Posterior cingulate gyrus (tissue), 11 donors: ENCODE measurements around the gene MAP3K7CL.
"Not testable (repeated sequence)": the region's sequence is repeated elsewhere in the genome, so short reads cannot be mapped to it uniquely, and the experiment has no call there.

Experiments
- DNase-seq, 10 donors: peaks; one replicate each; pipeline versions ENCODE4 v3.0.0 to v3.0.0-alpha.2; 2020 to 2021; ENCODE audit warnings: mixed read lengths in 3 of 10
- intact Hi-C: fragments of 100-400 bp; cut with DNase I; formaldehyde crosslinking; loops from one replicate; pipeline ENCODE4 v1.15.1; 2023

The MAP3K7CL gene

DNA sequence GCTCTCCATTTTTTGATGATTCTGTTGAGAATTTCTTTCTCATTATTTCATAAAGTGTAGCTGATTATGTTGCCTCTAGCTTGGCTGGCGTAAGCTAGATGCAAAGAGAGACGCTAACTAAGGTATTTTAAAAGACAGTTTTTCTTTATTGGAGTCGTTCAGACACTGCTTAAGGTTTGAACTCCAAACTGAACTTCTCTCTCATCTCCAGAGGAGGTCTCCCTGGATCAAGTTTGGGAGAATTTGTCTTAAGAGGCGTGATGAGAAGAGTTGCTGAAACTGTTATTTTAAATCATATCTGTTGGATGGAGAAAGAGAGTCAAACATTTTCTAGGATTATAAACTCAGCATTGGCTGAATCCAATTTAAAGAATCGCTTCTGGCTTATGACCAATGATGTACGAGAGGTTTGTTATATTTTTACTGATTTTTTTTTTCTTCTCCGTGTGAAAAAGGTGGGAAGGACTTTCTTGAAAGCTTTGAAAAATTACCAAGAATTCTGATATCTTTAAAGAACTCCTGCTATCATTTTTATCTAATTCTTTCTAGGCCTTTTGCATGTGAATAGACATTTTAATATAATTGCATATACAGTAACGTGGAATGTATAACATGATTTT, 34.0 kb downstream of the MAP3K7CL start:
- DNase-seq, result no peak
- intact Hi-C loops, result loop anchor here (5.0 kb wide), 2 partner anchors 183 to 208 kb away; no protein-coding TSS in a partner anchor

DNA sequence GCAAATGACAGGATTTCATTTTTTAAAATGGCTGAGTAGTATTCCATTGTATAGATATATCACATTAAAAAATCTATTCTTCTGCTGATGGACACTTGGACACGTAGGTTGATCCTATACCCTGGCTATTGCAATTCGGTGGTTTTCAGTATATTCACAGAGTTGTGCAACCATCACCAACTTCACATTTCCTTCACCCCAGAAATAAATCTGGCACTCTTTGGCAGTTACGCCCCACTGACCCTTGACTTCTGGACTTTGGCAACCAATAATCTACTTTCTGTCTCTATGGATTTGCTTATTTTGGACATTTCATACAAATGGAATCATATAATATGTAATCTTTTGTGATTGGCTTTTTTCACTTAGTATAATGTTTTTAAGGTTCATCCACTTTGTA, 35.9 kb downstream of the MAP3K7CL start:
- no peak for DNase-seq

DNA sequence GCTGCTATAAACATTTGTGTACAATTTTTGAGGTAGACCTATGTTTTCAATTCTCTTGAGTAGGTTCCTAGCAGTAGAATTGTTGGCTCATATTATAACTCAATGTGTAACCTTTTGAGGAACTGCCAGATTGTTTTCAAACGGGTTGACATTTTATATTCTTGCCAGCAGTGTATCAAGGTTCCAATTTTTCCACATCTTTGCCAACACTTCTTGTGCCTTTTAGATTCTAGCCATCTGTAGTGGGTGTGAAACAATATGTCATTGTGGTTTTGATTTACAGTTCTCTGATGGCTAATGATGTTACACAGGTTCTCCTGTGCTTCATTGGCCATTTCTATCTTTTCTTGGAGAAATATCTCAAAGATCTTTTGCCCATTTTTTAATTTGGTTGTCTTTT, 36.4 kb downstream of the MAP3K7CL start:
- intact Hi-C loops, result no loop called here

More for the DNA sequence above, 35.9 kb downstream of the MAP3K7CL start:
- intact Hi-C loops, result no loop called here

DNA sequence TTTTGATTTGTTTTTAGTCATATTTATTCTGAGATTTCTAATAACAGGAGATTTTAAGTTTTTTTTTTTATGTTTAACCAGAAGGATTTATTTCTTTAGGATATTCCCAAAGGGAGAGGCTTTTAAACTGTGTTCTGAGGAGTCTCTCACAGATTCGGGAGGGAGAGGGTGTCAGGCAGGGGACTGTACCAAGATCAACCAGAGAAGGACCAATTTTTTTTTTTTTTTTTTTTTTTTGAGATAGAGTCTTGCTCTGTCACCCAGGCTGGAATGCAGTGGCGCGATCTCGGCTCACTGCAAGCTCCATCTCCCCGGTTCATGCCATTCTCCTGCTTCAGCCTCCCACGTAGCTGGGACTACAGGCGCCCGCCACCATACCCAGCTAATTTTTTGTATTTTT, 37.0 kb downstream of the MAP3K7CL start:
- intact Hi-C loops, DNase-seq: not testable (repeated sequence)

More for the DNA sequence above, 36.4 kb downstream of the MAP3K7CL start:
- DNase-seq, result no peak

DNA sequence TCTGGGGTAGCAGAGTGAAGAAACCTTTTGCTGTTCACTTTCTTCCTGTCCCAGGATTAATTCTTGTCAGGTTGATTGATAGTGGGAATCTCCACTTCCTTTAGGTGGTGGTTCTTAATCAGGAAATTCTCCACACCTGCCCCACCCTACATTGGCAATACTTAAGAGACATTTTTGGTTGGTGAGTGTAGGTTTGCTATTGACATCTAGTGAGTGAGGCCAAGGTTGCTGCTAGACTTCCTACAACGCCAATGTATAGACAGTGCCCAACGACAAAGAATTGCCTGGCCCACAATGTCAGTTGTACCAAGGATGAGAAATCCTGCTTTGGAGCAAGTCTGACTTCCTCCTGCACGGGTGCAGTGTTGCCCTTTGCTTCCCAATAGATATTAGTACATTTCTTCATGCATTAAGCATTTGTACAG, 38.5 kb downstream of the MAP3K7CL start:
- intact Hi-C loops, result no loop called here
- DNase-seq, result no peak

DNA sequence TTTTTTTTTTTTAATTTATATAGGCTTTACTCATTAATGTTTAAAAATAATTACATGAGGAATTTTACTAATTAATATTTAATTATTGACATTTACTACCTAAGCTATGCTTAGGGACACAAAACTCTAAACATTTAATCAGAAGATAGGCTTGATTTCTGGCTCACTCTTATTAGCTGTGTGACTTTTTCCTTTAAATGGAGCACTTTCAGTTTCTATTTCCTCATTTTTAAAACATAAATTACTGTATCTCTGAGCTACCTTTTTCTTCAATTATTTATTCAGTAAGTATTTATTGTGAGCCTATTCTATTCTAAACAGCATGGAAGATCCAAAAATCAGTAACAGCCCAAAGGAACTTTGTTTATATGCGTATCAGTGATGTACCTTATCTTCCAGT, 40.5 kb downstream of the MAP3K7CL start:
- DNase-seq, result no peak
- intact Hi-C loops, result no loop called here

DNA sequence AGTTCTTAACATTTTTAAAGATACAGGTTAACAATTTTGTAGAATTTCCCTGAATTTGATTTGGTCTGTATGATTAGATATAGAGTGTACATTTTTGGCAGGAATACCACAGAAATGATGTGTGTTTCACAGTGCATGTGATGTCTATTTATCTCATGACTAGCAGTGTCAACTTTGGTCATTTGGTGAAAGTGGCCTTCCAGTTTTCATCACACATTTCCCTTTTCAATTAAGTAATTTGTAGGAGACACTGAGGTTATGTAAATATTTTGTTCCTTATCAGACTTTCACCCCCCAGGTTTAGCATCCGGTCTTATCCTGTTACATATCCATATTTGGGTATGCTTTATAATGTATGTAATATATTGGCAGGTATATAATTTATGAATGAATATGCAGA, 41.8 kb downstream of the MAP3K7CL start:
- intact Hi-C loops, result no loop called here
- no peak for DNase-seq

DNA sequence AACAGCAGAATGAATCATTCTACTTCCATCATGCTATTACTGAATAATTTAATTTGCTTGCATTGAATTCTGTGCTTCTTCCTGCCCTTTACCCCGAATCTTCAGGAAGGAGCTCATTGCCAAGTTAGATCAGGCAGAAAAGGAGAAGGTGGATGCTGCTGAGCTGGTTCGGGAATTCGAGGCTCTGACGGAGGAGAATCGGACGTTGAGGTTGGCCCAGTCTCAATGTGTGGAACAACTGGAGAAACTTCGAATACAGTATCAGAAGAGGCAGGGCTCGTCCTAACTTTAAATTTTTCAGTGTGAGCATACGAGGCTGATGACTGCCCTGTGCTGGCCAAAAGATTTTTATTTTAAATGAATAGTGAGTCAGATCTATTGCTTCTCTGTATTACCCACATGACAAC, 44.2 kb downstream of the MAP3K7CL start:
- no peak for DNase-seq
- intact Hi-C loops, result no loop called here

DNA sequence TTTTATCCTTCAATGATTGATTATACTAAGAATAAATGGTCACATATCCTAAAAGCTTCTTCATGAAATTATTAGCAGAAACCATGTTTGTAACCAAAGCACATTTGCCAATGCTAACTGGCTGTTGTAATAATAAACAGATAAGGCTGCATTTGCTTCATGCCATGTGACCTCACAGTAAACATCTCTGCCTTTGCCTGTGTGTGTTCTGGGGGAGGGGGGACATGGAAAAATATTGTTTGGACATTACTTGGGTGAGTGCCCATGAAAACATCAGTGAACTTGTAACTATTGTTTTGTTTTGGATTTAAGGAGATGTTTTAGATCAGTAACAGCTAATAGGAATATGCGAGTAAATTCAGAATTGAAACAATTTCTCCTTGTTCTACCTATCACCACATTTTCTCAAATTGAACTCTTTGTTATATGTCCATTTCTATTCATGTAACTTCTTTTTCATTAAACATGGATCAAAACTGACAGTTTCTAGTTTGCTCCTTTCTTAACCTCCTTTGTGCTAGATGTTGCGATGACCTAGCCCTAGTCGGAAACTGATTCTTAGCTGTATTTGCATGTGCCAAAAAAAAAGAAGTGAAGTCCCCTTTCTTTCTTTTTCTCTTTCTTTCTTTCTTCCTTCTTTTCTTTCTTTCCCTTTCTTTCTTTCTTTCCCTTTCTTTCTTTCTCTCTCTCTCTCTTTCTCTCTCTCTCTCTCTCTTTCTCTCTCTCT, 45.1 kb downstream of the MAP3K7CL start:
- intact Hi-C loops, result no loop called here
- DNase-seq, result no peak

DNA sequence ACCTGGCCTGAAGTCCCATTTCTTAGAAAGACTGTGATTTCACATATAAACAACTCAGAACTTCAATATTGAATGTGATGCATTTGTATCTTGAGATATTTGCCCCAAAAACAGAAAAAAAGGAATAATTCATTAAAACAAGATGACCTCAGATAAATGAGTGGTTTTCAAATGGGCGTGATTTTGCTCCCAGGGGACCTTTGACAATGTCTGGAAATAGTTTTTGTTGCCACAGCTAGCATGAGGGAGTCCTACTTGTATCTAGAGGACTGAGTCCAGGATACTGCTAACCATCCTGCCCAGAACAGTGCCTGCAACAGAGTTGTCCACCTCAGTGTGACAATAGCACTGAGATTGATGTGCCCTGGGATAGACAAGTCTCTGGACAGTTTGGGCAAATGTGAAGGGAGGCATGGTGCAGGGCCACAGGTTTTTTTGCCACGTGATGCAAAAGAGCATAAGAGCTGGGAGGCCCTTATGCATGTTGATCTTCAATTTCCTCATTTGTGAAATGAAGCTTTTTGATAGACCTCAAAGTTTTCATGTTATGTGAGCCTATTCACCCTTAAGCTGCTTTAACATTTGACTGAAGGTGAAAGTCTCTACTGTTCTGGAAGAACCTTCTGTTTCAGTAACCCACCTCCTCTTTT, 46.2 kb downstream of the MAP3K7CL start:
- intact Hi-C loops, result no loop called here
- DNase-seq, result no peak

DNA sequence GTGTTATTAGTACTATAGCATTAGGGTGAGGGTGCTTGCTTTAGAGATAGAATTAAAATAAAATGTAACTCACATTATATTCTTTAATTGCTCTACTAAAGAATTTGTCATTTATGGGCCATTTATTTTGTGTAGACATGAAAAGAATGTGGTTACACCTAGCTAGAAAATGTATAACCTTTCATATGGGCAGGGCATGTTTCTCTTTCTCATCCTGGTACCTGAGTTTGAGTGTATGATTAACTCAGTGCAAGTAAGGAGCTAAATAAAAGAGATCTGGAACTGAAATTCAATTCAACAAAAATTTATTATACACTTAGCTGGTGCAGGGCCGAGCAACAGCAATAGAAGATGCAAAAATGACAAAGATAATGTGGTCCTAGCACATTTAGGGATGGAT, 47.4 kb downstream of the MAP3K7CL start:
- no peak for DNase-seq
- intact Hi-C loops, result no loop called here

DNA sequence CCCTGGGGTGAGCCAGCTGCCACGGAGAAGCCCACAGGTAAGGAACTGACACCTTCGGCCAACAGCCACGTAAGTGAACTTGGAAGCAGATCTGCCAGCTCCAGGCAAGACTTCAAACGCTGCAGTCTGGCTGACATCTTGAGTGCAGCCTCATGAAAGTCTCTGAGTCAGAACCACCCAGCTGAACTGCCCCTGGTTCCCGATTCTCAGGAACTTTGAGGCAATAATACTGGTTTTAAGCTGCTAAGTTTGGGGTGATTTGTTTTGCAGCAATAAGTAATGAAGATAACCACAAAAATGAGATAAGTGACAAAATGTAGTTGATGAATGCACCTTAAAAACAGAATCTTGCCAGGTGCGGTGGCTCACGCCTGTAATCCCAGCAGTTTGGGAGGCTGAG, 48.5 kb downstream of the MAP3K7CL start:
- DNase-seq, result peak in 1 of 10 donors; percentile 50
- intact Hi-C loops, result no loop called here

DNA sequence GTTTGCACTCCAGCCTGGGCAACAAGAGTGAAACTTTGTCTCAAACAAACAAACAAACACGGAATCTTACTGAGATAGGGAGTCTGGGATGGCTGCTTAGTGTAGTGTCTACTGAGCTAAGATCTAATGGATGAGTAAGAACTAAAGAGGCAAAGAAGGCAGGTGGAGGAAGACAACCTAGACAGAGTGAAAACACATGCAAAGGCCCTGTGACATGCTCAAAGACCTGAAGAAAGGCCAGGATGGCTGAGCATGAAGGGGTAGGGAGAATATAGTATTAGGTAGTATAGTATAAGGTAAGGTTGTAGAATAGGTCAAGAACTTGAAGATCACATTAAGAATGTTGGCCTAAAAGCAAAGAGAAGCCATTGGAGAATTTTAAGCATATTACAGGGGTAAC, 49.1 kb downstream of the MAP3K7CL start:
- intact Hi-C loops, result no loop called here
- DNase-seq, result no peak

DNA sequence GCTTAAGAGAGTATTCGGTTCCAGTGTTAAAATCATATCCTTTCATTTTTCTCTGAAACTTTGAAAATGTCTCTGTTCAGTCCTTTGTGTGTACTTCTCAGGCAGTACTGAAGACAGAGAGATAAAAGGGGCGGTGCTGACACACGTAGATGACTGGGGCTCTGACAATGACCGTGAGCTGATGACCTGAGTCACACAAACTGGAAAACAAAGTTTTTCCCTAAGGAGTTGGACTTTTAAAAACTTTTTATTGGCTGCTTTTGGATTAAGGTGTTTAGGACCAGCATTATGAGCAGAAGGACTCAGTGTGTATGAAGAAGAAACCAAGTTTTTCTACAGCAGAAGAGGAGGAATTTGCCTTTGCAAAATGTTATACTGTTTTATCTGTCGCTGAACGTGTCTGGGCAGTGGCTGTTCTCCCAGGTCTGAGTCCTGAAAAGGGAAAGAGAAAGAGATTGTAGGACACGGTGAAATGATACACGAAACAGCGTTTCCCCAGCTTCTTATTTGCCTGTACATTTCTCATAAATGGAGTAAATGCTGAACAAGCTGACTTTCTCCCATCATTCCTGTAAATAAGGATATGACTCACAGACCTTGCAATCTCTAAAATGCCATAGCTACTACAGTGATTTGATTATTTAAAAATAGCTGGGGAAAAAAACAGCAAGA, 51.5 kb downstream of the MAP3K7CL start:
- DNase-seq, result no peak
- intact Hi-C loops, result no loop called here

DNA sequence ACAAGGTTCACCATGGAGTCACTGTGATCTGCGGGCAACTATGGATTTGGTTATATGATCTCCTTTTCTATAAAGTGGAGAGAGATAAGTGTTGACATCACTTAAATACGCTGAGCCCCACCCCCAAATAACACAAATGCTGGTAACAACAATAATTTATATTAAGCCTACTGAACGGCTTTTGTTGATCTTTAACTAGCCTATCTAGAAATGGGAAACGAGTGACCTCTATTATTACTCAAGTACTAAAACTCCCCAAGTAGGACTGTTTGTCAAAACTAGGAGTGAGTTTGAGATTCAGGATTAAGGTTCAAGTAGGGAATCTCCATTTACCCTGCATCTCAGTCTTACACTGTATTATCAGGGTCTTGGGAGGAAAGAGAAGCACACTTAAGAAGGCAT, 52.2 kb downstream of the MAP3K7CL start:
- intact Hi-C loops, result no loop called here
- DNase-seq, result no peak

DNA sequence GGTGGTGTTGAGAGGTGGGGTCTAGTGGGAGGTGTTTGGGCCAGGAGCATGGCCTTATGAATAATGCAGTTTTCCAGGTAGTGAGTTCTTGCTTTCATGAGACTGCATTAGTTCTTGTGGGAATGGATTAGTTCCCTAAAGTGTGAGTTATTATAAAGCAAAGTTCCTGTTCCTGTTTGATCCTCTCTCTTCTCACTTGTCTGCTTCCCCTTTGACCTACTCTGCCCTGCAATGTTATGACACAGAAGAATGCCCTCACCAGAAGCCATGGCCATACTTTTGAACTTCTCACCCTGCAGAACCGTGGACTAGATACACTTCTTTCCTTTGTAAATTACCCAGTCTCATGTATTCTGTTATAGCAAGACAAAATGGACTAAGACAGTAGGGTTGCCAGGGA, 53.6 kb downstream of the MAP3K7CL start:
- DNase-seq, result no peak
- intact Hi-C loops, result no loop called here

DNA sequence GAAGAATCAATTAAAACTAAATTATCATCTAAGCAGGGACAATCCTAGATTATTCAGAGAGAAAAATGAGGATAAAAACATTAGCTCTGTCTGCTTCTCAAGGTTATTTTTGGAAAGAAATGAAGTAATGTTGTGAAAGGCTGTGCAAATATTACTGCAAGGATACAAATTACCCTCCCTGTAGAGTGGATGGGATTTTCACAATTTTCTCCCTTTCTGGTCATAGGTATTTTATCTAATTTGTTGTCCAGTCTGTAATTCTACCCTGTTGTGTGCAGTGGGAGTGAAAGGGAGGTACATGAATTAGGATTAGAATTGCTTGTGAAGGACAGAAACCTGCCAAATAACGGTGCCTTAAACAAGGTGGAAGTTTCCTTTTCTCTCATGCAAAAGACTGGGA, 54.7 kb downstream of the MAP3K7CL start:
- intact Hi-C loops, result no loop called here
- DNase-seq, result no peak

DNA sequence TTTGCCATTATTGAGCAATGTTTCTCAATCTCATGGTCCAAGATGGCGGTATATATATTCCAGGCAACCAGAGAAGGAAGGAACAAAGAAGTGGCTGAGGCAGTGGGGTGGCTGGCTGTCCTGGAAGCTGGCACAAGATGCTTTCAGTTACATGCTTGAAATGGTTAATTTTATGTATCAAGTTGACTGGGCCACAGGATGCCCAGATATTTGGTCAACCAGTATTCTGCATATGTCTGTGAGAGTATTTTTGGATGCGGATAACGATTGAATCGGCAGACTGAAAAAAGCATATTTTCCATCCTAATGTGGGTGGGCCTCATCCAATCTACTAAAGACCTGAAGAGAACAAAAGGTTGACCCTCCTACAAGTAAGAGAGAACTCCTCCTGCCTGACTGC, 55.2 kb downstream of the MAP3K7CL start:
- intact Hi-C loops, result loop anchor here (2.0 kb wide), 1 partner anchor 73 kb away; no protein-coding TSS in a partner anchor
- DNase-seq, result no peak

DNA sequence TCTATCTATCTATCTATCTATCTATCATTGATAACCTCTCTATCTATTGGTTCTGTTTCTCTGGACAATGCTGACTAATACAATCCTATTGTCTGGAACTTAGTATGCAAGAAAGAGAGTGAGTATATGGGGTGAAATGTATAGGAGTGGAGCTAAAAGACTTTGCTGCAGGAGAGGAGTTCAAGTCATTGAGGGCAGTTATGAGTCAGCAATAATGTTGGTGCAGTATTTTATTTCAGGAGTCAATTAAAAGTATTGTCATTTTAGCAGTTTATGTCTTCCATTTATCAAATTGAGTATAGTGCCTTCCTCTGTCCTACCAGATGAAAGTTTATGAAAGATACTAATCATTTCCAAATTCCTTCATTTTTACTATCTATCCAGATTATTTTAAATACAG, 55.8 kb downstream of the MAP3K7CL start:
- DNase-seq, result no peak
- intact Hi-C loops, result loop anchor here (2.0 kb wide), 1 partner anchor 73 kb away; no protein-coding TSS in a partner anchor

DNA sequence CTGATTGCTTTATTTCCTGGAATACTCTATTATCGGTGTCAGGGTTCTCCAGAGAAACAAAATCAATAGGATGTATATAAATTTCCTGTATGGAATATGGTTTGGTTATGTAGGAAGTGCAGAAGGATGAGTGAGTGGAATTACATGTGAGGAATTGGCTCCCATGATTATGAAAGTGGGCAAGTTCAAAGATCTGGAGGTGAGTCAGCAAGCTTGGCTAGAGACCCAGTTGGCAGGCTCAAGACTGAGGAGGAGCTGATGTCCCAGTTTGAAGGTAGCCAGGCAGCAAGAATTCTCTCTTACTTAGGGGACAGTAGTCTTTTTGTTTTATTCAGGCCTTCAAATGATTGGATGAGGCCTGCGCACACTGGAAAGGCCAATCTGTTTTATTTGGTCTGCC, 57.5 kb downstream of the MAP3K7CL start:
- no peak for DNase-seq
- intact Hi-C loops, result loop anchor here (2.0 kb wide), 1 partner anchor 75 kb away; no protein-coding TSS in a partner anchor

DNA sequence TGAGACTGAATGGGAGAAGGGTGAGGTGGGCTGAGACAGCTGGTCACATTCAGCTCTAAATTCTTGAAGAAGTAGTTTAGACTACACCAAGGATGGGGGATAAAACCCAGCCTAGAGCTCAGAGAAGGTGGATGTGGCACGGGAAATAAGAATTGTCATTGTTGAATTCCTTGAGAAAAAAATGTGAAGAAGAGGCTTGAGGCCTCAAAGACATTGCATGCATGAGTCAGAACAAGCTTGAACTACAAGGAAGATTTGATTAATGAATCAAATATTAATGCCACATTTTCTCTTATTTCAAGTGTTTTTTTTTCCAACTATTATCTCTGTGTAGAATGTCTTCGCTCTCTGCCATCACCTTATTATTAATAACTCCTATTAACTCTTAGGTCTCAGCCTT, 58.9 kb downstream of the MAP3K7CL start:
- DNase-seq, result no peak
- intact Hi-C loops, result no loop called here
